Keratinocyte (primary cell): ENCODE data around the gene TSBP1.

Experiments
- EZH2 ChIP-seq: IDR thresholded peaks from one replicate; pipeline ENCODE4 v1.6.1; 2012; ENCODE audit warnings: inconsistent platforms, mild to moderate bottlenecking, low read length, moderate library complexity
- TF ChIP-seq, protein P1 (sequence below), 3 experiments: IDR thresholded peaks in 1 of 3; conservative IDR thresholded peaks in 1 of 3; optimal IDR thresholded peaks in 1 of 3; 2 replicates in 2 of 3; 3 replicates in 1 of 3; pipeline versions ENCODE3 to v1.5.1; 2011; ENCODE audit warnings: low read length in 3 of 3, mild to moderate bottlenecking in 3 of 3, moderate library complexity in 2 of 3, control low read depth in 1 of 3, inconsistent platforms in 1 of 3; ENCODE audit not compliant: insufficient read depth in 2 of 3; ENCODE audit errors: extremely low read depth in 1 of 3

DNA sequence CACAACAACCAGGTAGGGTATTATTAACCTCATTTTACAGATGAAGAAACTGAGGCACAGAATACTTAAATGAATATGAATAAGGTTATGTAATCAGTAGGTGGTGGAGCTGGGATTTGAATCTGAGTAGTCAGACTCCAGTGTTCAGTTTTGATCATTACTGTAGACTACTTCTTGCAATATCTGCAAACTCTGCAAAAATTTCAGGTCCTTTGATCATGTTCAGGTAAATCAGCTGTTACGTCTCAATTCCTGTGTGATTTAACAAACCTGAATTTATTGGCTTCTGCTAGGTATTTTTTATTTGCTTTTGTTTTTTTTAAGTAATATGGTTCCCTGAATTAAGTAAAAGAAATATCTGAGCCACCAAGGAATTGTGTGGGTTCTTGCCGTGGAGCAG is 77.1 kb downstream of the TSBP1 start:
- TF ChIP-seq, protein P1, sequence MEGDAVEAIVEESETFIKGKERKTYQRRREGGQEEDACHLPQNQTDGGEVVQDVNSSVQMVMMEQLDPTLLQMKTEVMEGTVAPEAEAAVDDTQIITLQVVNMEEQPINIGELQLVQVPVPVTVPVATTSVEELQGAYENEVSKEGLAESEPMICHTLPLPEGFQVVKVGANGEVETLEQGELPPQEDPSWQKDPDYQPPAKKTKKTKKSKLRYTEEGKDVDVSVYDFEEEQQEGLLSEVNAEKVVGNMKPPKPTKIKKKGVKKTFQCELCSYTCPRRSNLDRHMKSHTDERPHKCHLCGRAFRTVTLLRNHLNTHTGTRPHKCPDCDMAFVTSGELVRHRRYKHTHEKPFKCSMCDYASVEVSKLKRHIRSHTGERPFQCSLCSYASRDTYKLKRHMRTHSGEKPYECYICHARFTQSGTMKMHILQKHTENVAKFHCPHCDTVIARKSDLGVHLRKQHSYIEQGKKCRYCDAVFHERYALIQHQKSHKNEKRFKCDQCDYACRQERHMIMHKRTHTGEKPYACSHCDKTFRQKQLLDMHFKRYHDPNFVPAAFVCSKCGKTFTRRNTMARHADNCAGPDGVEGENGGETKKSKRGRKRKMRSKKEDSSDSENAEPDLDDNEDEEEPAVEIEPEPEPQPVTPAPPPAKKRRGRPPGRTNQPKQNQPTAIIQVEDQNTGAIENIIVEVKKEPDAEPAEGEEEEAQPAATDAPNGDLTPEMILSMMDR (optimal IDR thresholded peaks at IDR 0.05 in 1 of 3, IDR thresholded peaks at IDR 0.05 in 1 of 3, conservative IDR thresholded peaks at IDR 0.05 in 1 of 3; ENCODE audit: extremely low read depth in 1 of 3, insufficient read depth in 2 of 3, low read length in 3 of 3): no peak
- no peak for TF ChIP-seq EZH2
